Testis (tissue), 3 donors: ENCODE measurements around the gene GPR180. TPM values are rescaled to one million over a fixed set of nuclear protein-coding genes. Genes with fewer than 3 reads are reported as not detected.
A peak's percentile ranks its signal among the peaks of the same experiment; 100 is the strongest.

ENCODE experiments used
- DNase-seq: peaks from one replicate; pipeline ENCODE4 v3.0.0-alpha.2; 2019
- H3K27ac ChIP-seq, 2 donors: fragments of 200-600 bp; sonication (generic); one replicate each; pipeline ENCODE4 v1.5.1; 2019
- H3K27me3 ChIP-seq: fragments of 200-600 bp; sonication (generic); one replicate; pipeline ENCODE4 v1.5.1; 2019
- H3K36me3 ChIP-seq: fragments of 200-600 bp; sonication (generic); one replicate; pipeline ENCODE4 v1.5.1; 2017; ENCODE audit warnings: low read depth; ENCODE audit errors: missing control alignments
- H3K4me1 ChIP-seq: fragments of 200-600 bp; sonication (generic); one replicate; pipeline ENCODE4 v1.5.1; 2019
- H3K4me3 ChIP-seq, 2 donors: fragments of 200-600 bp; sonication (generic); one replicate each; pipeline ENCODE4 v1.5.1; 2017 to 2019
- H3K9me3 ChIP-seq: fragments of 200-600 bp; sonication (generic); one replicate; pipeline ENCODE4 v1.5.1; 2017
- CTCF ChIP-seq, 3 experiments: fragments of 450-650 bp in 2 of 3; fragments of 200-600 bp in 1 of 3; sonication (generic) in 1 of 3; IDR thresholded peaks; one replicate each; pipeline ENCODE4 v1.5.1; 2016 to 2019; ENCODE audit warnings: antibody characterized with exemption in 3 of 3, mild to moderate bottlenecking in 2 of 3, moderate library complexity in 1 of 3
- POLR2A ChIP-seq: fragments of 450-650 bp; IDR thresholded peaks from one replicate; pipeline ENCODE4 v1.6.1; 2017; ENCODE audit warnings: antibody characterized with exemption, mild to moderate bottlenecking, moderate library complexity
- WGBS, 2 donors: methylation state at CpG; one replicate each; pipeline ENCODE4 v1.1.5; 2018; 5-methylcytosine and 5-hydroxymethylcytosine counted together
- intact Hi-C: fragments of 100-400 bp; cut with DNase I; formaldehyde crosslinking; loops from one replicate; pipeline ENCODE4 v1.15.1; 2023; ENCODE audit warnings: low total_unique reads
- polyA plus RNA-seq: library from polyadenylated mRNA; stranded (reverse); fragments of 350-450 nt; fragmentation: Illumina TruSeq; extraction: RNeasy Lipid Tissue Mini Kit (QIAGEN cat#74804); gene quantifications from one replicate; pipeline ENCODE4 v1.2.3, GENCODE V29; 2014; ENCODE audit warnings: low read depth, low replicate concordance; ENCODE audit not compliant: insufficient read depth
- total RNA-seq, 2 donors: library from RNA; depleted of rRNA; stranded (reverse); fragments of >200 nt; gene quantifications; one replicate each; pipeline ENCODE4 v1.2.3, GENCODE V29; 2016

Gene GPR180
- total and polyA plus RNA-seq, 3 donors from 2014 or later, result 2.0 to 3.3 (median 2.7) TPM

GRCh38 chr13:94557684-94558235, 43.9 kb upstream of the GPR180 start:
- Histone ChIP-seq H3K4me1 (no peaks in the 10 kb centered on the region), H3K36me3 (no peaks in the 10 kb centered on the region), H3K27me3 (no peaks in the 10 kb centered on the region), H3K4me3 (no peak overlapping the region), H3K27ac (no peak overlapping the region), H3K9me3 (no peaks in the 10 kb centered on the region)
- intact Hi-C loops, result no loop called here
- TF ChIP-seq POLR2A (no peak), CTCF (IDR thresholded peaks at IDR 0.05) (no peak)
- DNase-seq, result no peak
- WGBS, 2 donors, result 70 to 81% methylated on average over 5 of the region's 5 CpGs

- Histone ChIP-seq H3K36me3 (no peaks in the 10 kb centered on the region), H3K9me3 (no peaks in the 10 kb centered on the region), H3K27ac (no peak overlapping the region), H3K4me1 (no peaks in the 10 kb centered on the region), H3K27me3 (no peaks in the 10 kb centered on the region), H3K4me3 (no peak overlapping the region)
- DNase-seq, result peak; percentile 26
- intact Hi-C loops, result no loop called here
- WGBS, 2 donors, result 59 to 74% methylated on average over 6 of the region's 6 CpGs
- TF ChIP-seq CTCF (IDR thresholded peaks at IDR 0.05), result no peak
- TF ChIP-seq POLR2A, result no peak
Observed at GRCh38 chr13:94558716-94559115, 42.9 kb upstream of the GPR180 start.

- Histone ChIP-seq H3K4me1 (no peaks in the 10 kb centered on the region), H3K27ac (no peak overlapping the region), H3K36me3 (no peaks in the 10 kb centered on the region), H3K4me3 (no peak overlapping the region), H3K9me3 (no peaks in the 10 kb centered on the region), H3K27me3 (no peaks in the 10 kb centered on the region)
- intact Hi-C loops, result no loop called here
- 73 to 85% methylated on average over 6 of the region's 6 CpGs for WGBS, 2 donors
- no peak for DNase-seq
- TF ChIP-seq POLR2A (no peak), CTCF (IDR thresholded peaks at IDR 0.05) (no peak)
Observed at GRCh38 chr13:94559222-94559795, 42.3 kb upstream of the GPR180 start.

- Histone ChIP-seq H3K4me1 (no peaks in the 10 kb centered on the region), H3K27ac (no peak overlapping the region), H3K9me3 (no peaks in the 10 kb centered on the region), H3K36me3 (no peaks in the 10 kb centered on the region), H3K27me3 (no peaks in the 10 kb centered on the region), H3K4me3 (no peak overlapping the region)
- WGBS, 2 donors, result 55 to 62% methylated on average over 2 of the region's 2 CpGs
- intact Hi-C loops, result no loop called here
- no peak for DNase-seq
- TF ChIP-seq CTCF (IDR thresholded peaks at IDR 0.05) (no peak), POLR2A (no peak)
Observed at GRCh38 chr13:94560116-94560515, 41.5 kb upstream of the GPR180 start.

GRCh38 chr13:94561126-94561525, 40.5 kb upstream of the GPR180 start:
- Histone ChIP-seq H3K27ac (no peak overlapping the region), H3K4me1 (no peaks in the 10 kb centered on the region), H3K9me3 (no peaks in the 10 kb centered on the region), H3K27me3 (no peaks in the 10 kb centered on the region), H3K4me3 (no peak overlapping the region), H3K36me3 (no peaks in the 10 kb centered on the region)
- 90 to 95% methylated on average over 3 of the region's 3 CpGs for WGBS, 2 donors
- intact Hi-C loops, result no loop called here
- DNase-seq, result no peak
- TF ChIP-seq CTCF (IDR thresholded peaks at IDR 0.05) (no peak), POLR2A (no peak)
